ENCODE results near the gene HOXB3. TPM values are rescaled to one million over a fixed set of nuclear protein-coding genes. Genes with fewer than 3 reads are reported as not detected.

The HOXB3 gene
- total RNA-seq = 0.94 TPM

- H3K27me3 ChIP-seq (ENCODE audit: insufficient read depth, low read length) = peaks cover 94% of the 10 kb centered on the region
- H3K4me1 ChIP-seq (ENCODE audit: insufficient read depth, low read length) = peaks cover 43% of the 10 kb centered on the region
- no peaks in the 10 kb centered on the region for H3K9me3 ChIP-seq (ENCODE audit: low read depth, low read length)
- no peak within 1 kb of the TSS for H3K4me3 ChIP-seq (ENCODE audit: low read length)
These were observed at the start of gene HOXB3 for GRCh38 chr17:48589831-48590606. HOXB3 (minus strand) TSS chr17:48590241; CDS start chr17:48552474, 37,767 bp downstream.

GRCh38 chr17:48639136-48639535 lies 49.1 kb upstream of the HOXB3 start:
- Histone ChIP-seq H3K27me3 (ENCODE audit: insufficient read depth, low read length) (peaks cover 100% of the 10 kb centered on the region), H3K9me3 (ENCODE audit: low read depth, low read length) (no peaks in the 10 kb centered on the region), H3K4me1 (ENCODE audit: insufficient read depth, low read length) (no peaks in the 10 kb centered on the region), H3K4me3 (ENCODE audit: low read length) (no peak overlapping the region)

- Histone ChIP-seq H3K9me3 (ENCODE audit: low read depth, low read length) (no peaks in the 10 kb centered on the region), H3K4me1 (ENCODE audit: insufficient read depth, low read length) (no peaks in the 10 kb centered on the region), H3K4me3 (ENCODE audit: low read length) (no peak overlapping the region), H3K27me3 (ENCODE audit: insufficient read depth, low read length) (peaks cover 100% of the 10 kb centered on the region)
These were observed 47.6 kb upstream of the HOXB3 start for GRCh38 chr17:48637323-48638260.

- H3K9me3 ChIP-seq (ENCODE audit: low read depth, low read length) = no peaks in the 10 kb centered on the region
- peaks cover 100% of the 10 kb centered on the region for H3K27me3 ChIP-seq (ENCODE audit: insufficient read depth, low read length)
- H3K4me3 ChIP-seq (ENCODE audit: low read length) = no peak overlapping the region
- H3K4me1 ChIP-seq (ENCODE audit: insufficient read depth, low read length) = no peaks in the 10 kb centered on the region
These were observed 46.4 kb upstream of the HOXB3 start for GRCh38 chr17:48636177-48637018.

GRCh38 chr17:48634493-48635208 lies 44.6 kb upstream of the HOXB3 start:
- Histone ChIP-seq H3K4me3 (ENCODE audit: low read length) (no peak overlapping the region), H3K9me3 (ENCODE audit: low read depth, low read length) (no peaks in the 10 kb centered on the region), H3K4me1 (ENCODE audit: insufficient read depth, low read length) (no peaks in the 10 kb centered on the region), H3K27me3 (ENCODE audit: insufficient read depth, low read length) (peaks cover 99% of the 10 kb centered on the region)

GRCh38 chr17:48633266-48633677 lies 43.2 kb upstream of the HOXB3 start:
- no peaks in the 10 kb centered on the region for H3K9me3 ChIP-seq (ENCODE audit: low read depth, low read length)
- H3K27me3 ChIP-seq (ENCODE audit: insufficient read depth, low read length) = peaks cover 98% of the 10 kb centered on the region
- H3K4me3 ChIP-seq (ENCODE audit: low read length) = no peak overlapping the region
- H3K4me1 ChIP-seq (ENCODE audit: insufficient read depth, low read length) = no peaks in the 10 kb centered on the region

GRCh38 chr17:48632579-48633265 lies 42.7 kb upstream of the HOXB3 start:
- H3K9me3 ChIP-seq (ENCODE audit: low read depth, low read length) = no peaks in the 10 kb centered on the region
- H3K4me3 ChIP-seq (ENCODE audit: low read length) = no peak overlapping the region
- peaks cover 98% of the 10 kb centered on the region for H3K27me3 ChIP-seq (ENCODE audit: insufficient read depth, low read length)
- no peaks in the 10 kb centered on the region for H3K4me1 ChIP-seq (ENCODE audit: insufficient read depth, low read length)

- Histone ChIP-seq H3K4me1 (ENCODE audit: insufficient read depth, low read length) (peaks cover 3% of the 10 kb centered on the region), H3K4me3 (ENCODE audit: low read length) (no peak overlapping the region), H3K27me3 (ENCODE audit: insufficient read depth, low read length) (peaks cover 98% of the 10 kb centered on the region), H3K9me3 (ENCODE audit: low read depth, low read length) (no peaks in the 10 kb centered on the region)
These were observed 41.9 kb upstream of the HOXB3 start for GRCh38 chr17:48631693-48632578.

- Histone ChIP-seq H3K9me3 (ENCODE audit: low read depth, low read length) (no peaks in the 10 kb centered on the region), H3K4me3 (ENCODE audit: low read length) (no peak overlapping the region), H3K27me3 (ENCODE audit: insufficient read depth, low read length) (peaks cover 94% of the 10 kb centered on the region), H3K4me1 (ENCODE audit: insufficient read depth, low read length) (peaks cover 6% of the 10 kb centered on the region)
These were observed 41.1 kb upstream of the HOXB3 start for GRCh38 chr17:48630925-48631692.

GRCh38 chr17:48630009-48630924 lies 40.2 kb upstream of the HOXB3 start:
- peaks cover 93% of the 10 kb centered on the region for H3K27me3 ChIP-seq (ENCODE audit: insufficient read depth, low read length)
- no peaks in the 10 kb centered on the region for H3K9me3 ChIP-seq (ENCODE audit: low read depth, low read length)

GRCh38 chr17:48629411-48629759 lies 39.3 kb upstream of the HOXB3 start:
- Histone ChIP-seq H3K27me3 (ENCODE audit: insufficient read depth, low read length) (peaks cover 93% of the 10 kb centered on the region), H3K9me3 (ENCODE audit: low read depth, low read length) (no peaks in the 10 kb centered on the region), H3K4me1 (ENCODE audit: insufficient read depth, low read length) (peaks cover 23% of the 10 kb centered on the region), H3K4me3 (ENCODE audit: low read length) (no peak overlapping the region)

More at GRCh38 chr17:48630009-48630924, 40.2 kb upstream of the HOXB3 start:
- no peak overlapping the region for H3K4me3 ChIP-seq (ENCODE audit: low read length)
- peaks cover 15% of the 10 kb centered on the region for H3K4me1 ChIP-seq (ENCODE audit: insufficient read depth, low read length)

Data from mononuclear cell (primary cell).